Stimulated activated CD8-positive, alpha-beta memory T cell treated with anti-CD3 and anti-CD28 coated beads, Interleukin-12 subunit alpha, Interleukin-12 subunit beta, amount 100 ng/mL, for 1 hour (primary cell): ENCODE results near the gene GPR157.

Source experiments
- DNase-seq: peaks from one replicate; pipeline ENCODE4 v3.0.0-alpha.2; 2020; ENCODE audit warnings: low read depth

Gene GPR157

GRCh38 chr1:9087411-9088125, 41.3 kb downstream of the GPR157 start:
- no peak for DNase-seq

DNA sequence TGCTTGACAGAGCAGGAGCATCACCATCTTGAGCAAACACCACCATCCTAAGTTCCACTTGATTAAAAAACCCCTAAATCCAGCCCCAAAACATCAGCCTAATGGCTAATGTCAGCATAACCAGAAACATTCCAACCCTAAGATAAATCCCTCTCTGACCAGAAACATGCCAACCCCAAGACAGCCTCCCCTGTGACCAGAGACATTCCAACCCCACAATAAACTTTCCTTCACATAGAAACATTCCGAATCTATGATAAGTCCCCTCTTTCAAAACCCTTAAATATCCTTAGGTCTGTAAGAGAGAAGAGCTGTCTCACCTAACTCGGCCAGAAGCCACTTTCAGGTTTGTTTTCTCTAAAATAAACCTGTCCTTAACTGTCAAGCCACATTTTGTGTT, 42.1 kb downstream of the GPR157 start:
- DNase-seq: no peak

GRCh38 chr1:9086045-9086444, 42.9 kb downstream of the GPR157 start:
- no peak for DNase-seq

GRCh38 chr1:9085306-9085940, 43.5 kb downstream of the GPR157 start:
- DNase-seq: no peak

GRCh38 chr1:9084906-9085305, 44.0 kb downstream of the GPR157 start:
- DNase-seq: no peak

GRCh38 chr1:9081473-9081872, 47.4 kb downstream of the GPR157 start:
- DNase-seq: no peak

DNA sequence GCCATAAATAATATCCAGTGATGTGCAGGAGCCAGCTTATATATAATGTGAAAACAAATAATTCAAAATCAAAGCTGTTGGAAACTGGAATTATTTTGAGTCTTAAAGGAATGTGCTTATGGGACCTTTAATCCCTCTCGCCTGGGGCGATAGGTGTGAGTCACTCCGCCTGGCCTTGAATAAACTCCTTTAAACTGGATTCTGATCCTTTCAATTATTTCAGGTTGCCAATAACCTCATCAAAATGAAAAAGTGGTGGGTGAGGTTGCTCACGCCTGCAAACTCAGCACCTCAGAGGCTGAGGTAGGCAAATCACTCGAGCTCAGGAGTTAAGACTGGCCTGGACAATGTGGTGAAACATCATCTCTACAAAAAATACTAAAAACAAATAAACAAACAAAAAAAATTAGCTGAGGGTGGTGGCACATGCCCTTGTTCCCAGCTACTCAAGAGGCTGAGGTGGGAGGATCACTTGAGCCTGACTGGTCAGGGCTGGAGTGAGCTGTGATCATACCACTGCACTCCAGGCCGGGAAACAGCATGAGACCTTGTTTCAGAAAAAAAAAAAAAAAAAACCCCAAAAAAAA, 48.1 kb downstream of the GPR157 start:
- no peak for DNase-seq

GRCh38 chr1:9079988-9080704, 48.8 kb downstream of the GPR157 start:
- DNase-seq: no peak

DNA sequence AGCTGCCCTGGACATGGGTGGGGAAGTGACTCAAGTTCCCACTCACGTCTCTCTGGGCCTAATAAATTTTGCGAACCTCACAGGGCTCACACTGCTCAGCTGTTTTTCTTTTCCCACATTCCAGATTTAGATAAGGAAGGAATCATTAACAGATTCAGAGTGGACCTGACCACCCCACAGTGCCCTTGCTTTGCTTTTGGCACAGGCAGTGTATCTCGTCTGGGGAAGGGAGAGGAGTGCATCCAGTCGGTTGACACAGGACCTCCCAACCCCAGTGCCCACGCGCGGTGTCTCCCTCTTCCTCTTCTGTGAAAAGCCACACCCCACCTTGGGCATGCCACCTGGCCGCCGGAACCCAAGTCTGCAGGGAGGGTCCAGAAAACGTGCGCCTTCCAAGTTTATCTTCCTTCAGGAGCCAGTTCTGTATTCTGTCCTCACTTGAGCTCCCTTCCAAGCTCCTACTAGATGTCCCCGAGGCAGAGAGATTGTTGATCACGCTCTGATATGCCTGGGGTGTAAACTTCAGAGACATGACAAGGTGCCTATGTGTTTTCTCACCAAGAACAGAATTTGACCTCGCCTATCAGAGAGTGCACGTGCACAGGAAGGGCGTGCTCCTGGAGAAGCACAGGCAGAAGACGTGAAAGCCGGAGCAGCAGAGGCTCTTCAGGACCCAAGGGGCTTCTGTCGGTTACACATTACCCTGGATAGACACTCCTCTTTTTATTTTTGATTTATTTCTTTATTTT, 50.0 kb downstream of the GPR157 start:
- DNase-seq: no peak

GRCh38 chr1:9078015-9078751, 50.7 kb downstream of the GPR157 start:
- DNase-seq: no peak

GRCh38 chr1:9075022-9075421, 53.9 kb downstream of the GPR157 start:
- no peak for DNase-seq

GRCh38 chr1:9073143-9073542, 55.8 kb downstream of the GPR157 start:
- DNase-seq: no peak

DNA sequence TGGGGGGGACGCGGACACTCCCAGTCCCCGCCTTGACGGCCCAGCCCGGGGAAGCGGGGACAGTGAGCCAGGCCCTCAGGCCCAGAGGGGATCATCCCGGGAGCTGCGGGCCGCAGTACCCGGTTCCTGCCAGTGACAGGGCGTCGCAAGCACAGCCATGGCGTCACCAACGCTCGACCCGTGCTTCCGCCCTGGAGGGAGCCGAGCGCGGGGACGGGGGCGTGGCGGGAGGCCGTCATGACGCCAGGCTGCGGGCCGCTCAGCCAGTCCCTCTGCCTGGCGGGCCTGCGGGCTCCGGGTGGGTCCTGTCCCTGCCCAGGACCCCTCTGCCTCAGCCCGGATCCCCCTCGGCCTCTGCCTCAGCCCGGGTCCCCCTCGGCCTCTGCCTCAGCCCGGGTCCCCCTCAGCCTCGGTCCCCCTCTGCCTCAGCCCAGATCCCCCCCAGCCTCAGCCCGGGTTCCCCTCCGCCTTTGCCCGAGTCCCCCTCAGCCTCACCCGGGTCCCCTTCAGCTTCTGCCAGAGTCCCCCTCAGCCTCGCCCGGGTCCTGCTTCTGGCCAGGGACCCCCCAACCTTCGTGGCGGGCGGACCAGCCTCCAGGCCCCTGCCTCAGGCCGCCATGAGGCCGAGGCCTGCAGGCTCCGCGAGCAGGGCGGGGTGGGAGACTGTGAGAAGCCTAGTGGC, 57.2 kb downstream of the GPR157 start:
- no peak for DNase-seq

- DNase-seq: no peak
These were observed 58.4 kb downstream of the GPR157 start for GRCh38 chr1:9070486-9070885.

DNA sequence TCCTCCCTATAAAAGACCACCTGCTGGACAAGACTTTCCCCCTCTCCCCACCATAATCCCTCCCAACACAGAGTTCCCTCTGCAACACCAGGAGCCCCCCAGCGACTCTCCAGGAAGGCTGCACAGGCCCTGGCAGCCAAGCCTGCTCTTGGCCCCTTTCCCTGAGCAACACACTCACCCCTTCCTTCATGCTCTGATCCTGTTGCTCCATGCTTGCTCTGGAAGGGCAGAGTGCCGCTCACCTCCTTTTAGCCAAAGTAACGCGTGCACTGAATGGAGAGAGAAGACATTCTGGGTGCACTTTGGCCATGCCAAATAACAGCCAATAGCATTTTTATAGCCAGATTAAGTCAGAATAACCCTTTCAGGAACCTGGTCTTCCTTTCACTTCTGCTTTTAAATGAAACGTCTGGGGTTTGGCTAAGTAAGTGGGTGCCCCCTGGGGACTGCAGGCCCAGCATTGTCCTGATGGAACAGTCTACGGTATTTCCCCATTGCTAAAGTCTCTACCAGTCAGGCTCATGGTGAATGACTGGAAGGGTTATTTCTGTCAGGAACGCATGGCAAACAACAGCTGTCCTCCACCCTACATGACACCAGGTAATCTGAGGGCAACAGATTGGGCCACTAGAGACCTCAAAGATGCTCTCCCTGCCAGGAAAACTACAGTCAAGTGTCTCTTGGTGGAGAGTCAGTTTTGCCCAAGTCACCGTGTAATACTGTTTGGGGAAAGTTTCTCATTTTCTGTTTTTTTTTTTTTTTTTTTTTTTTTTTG, 59.4 kb downstream of the GPR157 start, which contains the start of gene SLC2A5:
Gene SLC2A5, minus strand, starts transcription at position 310 of the 775 bp plus-strand sequence. Its CDS starts 99 bp downstream, at position 211.
- DNase-seq: no peak

DNA sequence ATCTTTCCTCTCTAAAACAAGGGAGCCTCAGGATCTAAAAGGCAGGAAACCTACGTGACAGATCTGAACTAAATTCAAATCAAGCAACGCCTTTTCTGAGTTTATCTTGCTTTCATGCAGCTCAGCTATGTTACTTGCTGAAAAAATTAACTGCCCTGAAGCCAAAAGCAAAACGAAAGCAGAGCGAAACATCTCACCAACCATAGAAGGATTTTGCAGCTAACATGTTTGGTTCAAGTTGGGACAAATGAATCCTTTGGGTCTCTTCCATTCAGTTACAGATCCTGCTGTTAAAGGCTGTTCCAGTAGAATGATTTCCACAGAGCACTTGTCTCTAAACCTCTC, 59.9 kb downstream of the GPR157 start:
- DNase-seq: no peak

DNA sequence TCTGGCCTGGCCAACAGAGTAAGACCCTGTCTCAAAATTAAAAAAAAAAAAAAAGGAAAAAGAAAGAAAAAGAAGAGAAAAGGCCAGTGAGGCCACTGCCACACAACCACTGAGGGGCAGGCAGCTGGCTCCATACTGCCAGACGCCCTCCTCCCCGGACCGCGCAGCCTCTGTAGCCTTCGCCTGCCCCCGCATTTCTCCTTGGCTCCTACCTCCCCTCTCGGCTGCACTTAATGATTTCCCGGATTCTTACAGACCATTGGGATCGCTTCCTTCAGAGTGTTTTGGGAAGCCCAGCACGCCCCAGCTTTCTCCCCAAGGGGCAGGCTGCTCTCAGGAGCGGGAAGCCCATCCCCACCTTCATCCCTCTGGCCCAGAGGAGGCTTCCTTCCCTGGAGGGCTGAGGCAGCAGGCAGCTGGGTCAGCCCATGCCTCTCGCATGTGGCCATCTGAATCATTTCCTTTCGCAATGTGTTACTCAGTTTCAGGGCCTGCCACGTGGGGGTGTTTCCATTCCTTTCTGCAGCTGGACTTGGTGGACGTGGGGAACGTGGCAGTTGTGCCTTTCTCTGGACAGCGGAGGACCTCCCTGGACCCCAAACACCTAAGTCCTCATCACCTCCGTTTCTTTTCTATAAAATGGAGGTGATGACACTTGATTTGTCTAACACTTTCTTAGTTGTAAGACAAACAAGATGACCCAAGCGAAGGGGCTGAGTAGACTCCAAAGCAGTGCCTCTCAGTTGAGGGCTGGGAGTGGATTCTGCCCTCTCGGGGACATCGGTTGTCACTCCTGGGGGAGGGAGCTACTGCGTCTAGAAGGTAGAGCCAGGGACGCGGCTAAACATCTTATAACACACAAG, 61.7 kb downstream of the GPR157 start:
- DNase-seq: no peak

GRCh38 chr1:9065213-9065751, 63.6 kb downstream of the GPR157 start:
- DNase-seq: no peak

GRCh38 chr1:9062846-9063245, 66.1 kb downstream of the GPR157 start:
- DNase-seq: no peak
